ENCODE results near the gene SLAMF8.

SLAMF8 gene

DNA sequence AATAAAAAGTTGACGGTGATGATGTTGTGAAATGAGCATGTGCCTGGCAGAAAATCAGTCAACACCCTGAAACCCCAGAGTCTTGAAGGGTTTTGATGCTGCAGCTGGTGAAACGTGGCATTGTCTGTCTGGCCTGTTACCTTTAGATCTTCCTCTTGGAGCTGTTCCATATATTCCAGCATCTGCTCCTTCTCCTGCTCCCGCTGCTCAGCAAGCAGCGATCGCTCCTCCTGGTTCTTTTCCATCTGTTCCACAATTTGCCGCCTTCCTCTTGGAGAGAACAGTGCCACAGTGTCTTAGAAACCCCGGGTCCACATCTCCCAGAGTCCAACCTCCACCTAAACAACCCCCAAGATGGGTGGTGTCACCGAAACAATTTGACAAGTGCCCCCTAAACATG is 57.6 kb downstream of the SLAMF8 start:
- no peaks in the 10 kb centered on the region for H3F3A ChIP-seq (ENCODE audit: insufficient read depth)
- H3K79me2 ChIP-seq (ENCODE audit: insufficient read depth, low read length): no peaks in the 10 kb centered on the region
- H3K9ac ChIP-seq (ENCODE audit: low read length): no peak overlapping the region
- H2AFZ ChIP-seq (ENCODE audit: low read depth, low read length, severe bottlenecking): no peak overlapping the region
- H3K36me3 ChIP-seq (ENCODE audit: low read length): no peaks in the 10 kb centered on the region
- H3K27ac ChIP-seq (ENCODE audit: low read depth, low read length): no peak overlapping the region
- H3K4me3 ChIP-seq (ENCODE audit: insufficient read depth, low read length, poor library complexity, severe bottlenecking): no peak overlapping the region
- H3K9me2 ChIP-seq (replicated peaks; ENCODE audit: insufficient read depth, low read length): no peaks in the 10 kb centered on the region
- H3K4me2 ChIP-seq (ENCODE audit: low read depth, low read length, poor library complexity, severe bottlenecking): no peak overlapping the region
- no peaks in the 10 kb centered on the region for H3K27me3 ChIP-seq (ENCODE audit: low read length)
- H4K20me1 ChIP-seq (ENCODE audit: low read depth, low read length): no peaks in the 10 kb centered on the region
- H3K9me3 ChIP-seq (ENCODE audit: insufficient read depth, low read length): no peaks in the 10 kb centered on the region
- TF ChIP-seq, protein P1, sequence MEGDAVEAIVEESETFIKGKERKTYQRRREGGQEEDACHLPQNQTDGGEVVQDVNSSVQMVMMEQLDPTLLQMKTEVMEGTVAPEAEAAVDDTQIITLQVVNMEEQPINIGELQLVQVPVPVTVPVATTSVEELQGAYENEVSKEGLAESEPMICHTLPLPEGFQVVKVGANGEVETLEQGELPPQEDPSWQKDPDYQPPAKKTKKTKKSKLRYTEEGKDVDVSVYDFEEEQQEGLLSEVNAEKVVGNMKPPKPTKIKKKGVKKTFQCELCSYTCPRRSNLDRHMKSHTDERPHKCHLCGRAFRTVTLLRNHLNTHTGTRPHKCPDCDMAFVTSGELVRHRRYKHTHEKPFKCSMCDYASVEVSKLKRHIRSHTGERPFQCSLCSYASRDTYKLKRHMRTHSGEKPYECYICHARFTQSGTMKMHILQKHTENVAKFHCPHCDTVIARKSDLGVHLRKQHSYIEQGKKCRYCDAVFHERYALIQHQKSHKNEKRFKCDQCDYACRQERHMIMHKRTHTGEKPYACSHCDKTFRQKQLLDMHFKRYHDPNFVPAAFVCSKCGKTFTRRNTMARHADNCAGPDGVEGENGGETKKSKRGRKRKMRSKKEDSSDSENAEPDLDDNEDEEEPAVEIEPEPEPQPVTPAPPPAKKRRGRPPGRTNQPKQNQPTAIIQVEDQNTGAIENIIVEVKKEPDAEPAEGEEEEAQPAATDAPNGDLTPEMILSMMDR (IDR thresholded peaks at IDR 0.05; ENCODE audit: insufficient read depth, low read length, poor library complexity, severe bottlenecking): no peak
- no peak for TF ChIP-seq EZH2phosphoT487 (conservative IDR thresholded peaks at IDR 0.05; ENCODE audit: low read length)
